Erythroblast (primary cell): Measurements from ENCODE around the gene NEDD8.

Experiments
- GATA1 ChIP-seq: IDR thresholded peaks from 2 replicates; pipeline ENCODE4 v1.6.1; 2011; ENCODE audit warnings: low read depth, mild to moderate bottlenecking, control low read depth, low read length, moderate library complexity
- POLR2A ChIP-seq: IDR thresholded peaks from 2 replicates; pipeline ENCODE4 v1.6.1; 2011; ENCODE audit warnings: mild to moderate bottlenecking, low read length

- TF ChIP-seq POLR2A = no peak
- no peak for TF ChIP-seq GATA1
Observed at GRCh38 chr14:24238527-24239037, 6.4 kb upstream of the NEDD8 start.
